Fibroblast of lung (primary cell): ENCODE data around the gene STARD5. TPM values are rescaled to one million over a fixed set of nuclear protein-coding genes. Genes with fewer than 3 reads are reported as not detected.

Experiments
- DNase-seq, 2 donors: peaks; one replicate each; pipeline versions ENCODE4 v3.0.0 to v3.0.0-alpha.2; 2010; ENCODE audit warnings: low read depth in 2 of 2
- H2AFZ ChIP-seq: 2 replicates; pipeline ENCODE4 v1.5.1; 2012; ENCODE audit warnings: low read length, control low read depth, inconsistent platforms
- H3K27ac ChIP-seq: 2 replicates; pipeline ENCODE4 v1.5.1; 2011; ENCODE audit warnings: low read length, control low read depth; ENCODE audit not compliant: insufficient read depth
- H3K27me3 ChIP-seq: 2 replicates; pipeline ENCODE4 v1.5.1; 2011; ENCODE audit warnings: mild to moderate bottlenecking, low read length; ENCODE audit not compliant: control insufficient read depth, insufficient read depth
- H3K36me3 ChIP-seq: 2 replicates; pipeline ENCODE4 v1.5.1; 2011; ENCODE audit warnings: low read length; ENCODE audit not compliant: control insufficient read depth, insufficient read depth
- H3K4me1 ChIP-seq: 2 replicates; pipeline ENCODE4 v1.5.1; 2011; ENCODE audit warnings: low read length; ENCODE audit not compliant: control insufficient read depth, insufficient read depth; ENCODE audit errors: extremely low read depth
- H3K4me2 ChIP-seq: 2 replicates; pipeline ENCODE4 v1.5.1; 2011; ENCODE audit warnings: low read length, control low read depth; ENCODE audit not compliant: insufficient read depth; ENCODE audit errors: extremely low read depth
- H3K4me3 ChIP-seq, 4 experiments: fragments of 200-600 bp in 1 of 4; sonication (generic) in 1 of 4; replicated peaks in 1 of 4; 2 replicates each; pipeline ENCODE4 v1.5.1; 2011 to 2016; ENCODE audit warnings: low read length in 4 of 4, low read depth in 3 of 4, mild to moderate bottlenecking in 3 of 4, control low read depth in 2 of 4, inconsistent platforms in 1 of 4, mixed read lengths in 1 of 4; ENCODE audit not compliant: insufficient read depth in 1 of 4; ENCODE audit errors: control extremely low read depth in 1 of 4
- H3K79me2 ChIP-seq: 2 replicates; pipeline ENCODE4 v1.5.1; 2012; ENCODE audit warnings: mild to moderate bottlenecking, low read length, inconsistent platforms; ENCODE audit not compliant: control insufficient read depth, insufficient read depth
- H3K9ac ChIP-seq: 2 replicates; pipeline ENCODE4 v1.5.1; 2011; ENCODE audit warnings: mild to moderate bottlenecking, low read length, control low read depth; ENCODE audit not compliant: insufficient read depth
- H3K9me3 ChIP-seq: 2 replicates; pipeline ENCODE4 v1.5.1; 2012; ENCODE audit warnings: low read depth, low read length; ENCODE audit not compliant: control insufficient read depth, insufficient read depth
- H4K20me1 ChIP-seq: 2 replicates; pipeline ENCODE4 v1.5.1; 2011; ENCODE audit warnings: low read length; ENCODE audit not compliant: control insufficient read depth, insufficient read depth; ENCODE audit errors: extremely low read depth
- EZH2 ChIP-seq: IDR thresholded peaks from 2 replicates; pipeline ENCODE4 v1.5.1; 2012; ENCODE audit warnings: low read length, control low read depth, mild to moderate bottlenecking; ENCODE audit errors: missing control alignments
- polyA plus RNA-seq, 2 donors: library from polyadenylated mRNA; depleted of rRNA in 1 of 2; stranded (reverse) in 1 of 2; unstranded in 1 of 2; fragments of >200 nt; gene quantifications; 2 replicates each; pipeline ENCODE4 v1.2.1, GENCODE V29; 2011 to 2012; ENCODE audit warnings: missing spikeins in 1 of 2
- total RNA-seq: library from RNA; depleted of rRNA; stranded (reverse); fragments of >200 nt; gene quantifications from 2 replicates; pipeline ENCODE4 v1.2.1, GENCODE V29; 2014
- TF ChIP-seq, protein P1 (sequence below), 2 donors: IDR thresholded peaks in 1 of 2; conservative IDR thresholded peaks in 1 of 2; 1 replicate in 1 of 2; 2 replicates in 1 of 2; pipeline ENCODE4 v1.5.1; 2011 to 2012; ENCODE audit warnings: low read length in 2 of 2, control low read depth in 1 of 2, inconsistent platforms in 1 of 2, low read depth in 1 of 2, mild to moderate bottlenecking in 1 of 2

STARD5 gene
- total and polyA plus RNA-seq, 2 donors (not counting 1 experiment from before 2014, with no cell fraction given): 14.9 to 20.1 TPM

GRCh38 chr15:81298611-81299010 lies 25.3 kb downstream of the STARD5 start:
- Histone ChIP-seq H4K20me1 (no peaks in the 10 kb centered on the region), H3K27me3 (no peaks in the 10 kb centered on the region), H2AFZ (no peak overlapping the region), H3K79me2 (no peaks in the 10 kb centered on the region), H3K36me3 (no peaks in the 10 kb centered on the region), H3K9me3 (no peaks in the 10 kb centered on the region), H3K4me1 (peaks cover 2% of the 10 kb centered on the region), H3K9ac (no peak overlapping the region), H3K4me2 (no peak overlapping the region), H3K4me3 (no peak overlapping the region), H3K27ac (no peak overlapping the region)
- no peak for DNase-seq
- TF ChIP-seq EZH2: no peak
- TF ChIP-seq, protein P1, sequence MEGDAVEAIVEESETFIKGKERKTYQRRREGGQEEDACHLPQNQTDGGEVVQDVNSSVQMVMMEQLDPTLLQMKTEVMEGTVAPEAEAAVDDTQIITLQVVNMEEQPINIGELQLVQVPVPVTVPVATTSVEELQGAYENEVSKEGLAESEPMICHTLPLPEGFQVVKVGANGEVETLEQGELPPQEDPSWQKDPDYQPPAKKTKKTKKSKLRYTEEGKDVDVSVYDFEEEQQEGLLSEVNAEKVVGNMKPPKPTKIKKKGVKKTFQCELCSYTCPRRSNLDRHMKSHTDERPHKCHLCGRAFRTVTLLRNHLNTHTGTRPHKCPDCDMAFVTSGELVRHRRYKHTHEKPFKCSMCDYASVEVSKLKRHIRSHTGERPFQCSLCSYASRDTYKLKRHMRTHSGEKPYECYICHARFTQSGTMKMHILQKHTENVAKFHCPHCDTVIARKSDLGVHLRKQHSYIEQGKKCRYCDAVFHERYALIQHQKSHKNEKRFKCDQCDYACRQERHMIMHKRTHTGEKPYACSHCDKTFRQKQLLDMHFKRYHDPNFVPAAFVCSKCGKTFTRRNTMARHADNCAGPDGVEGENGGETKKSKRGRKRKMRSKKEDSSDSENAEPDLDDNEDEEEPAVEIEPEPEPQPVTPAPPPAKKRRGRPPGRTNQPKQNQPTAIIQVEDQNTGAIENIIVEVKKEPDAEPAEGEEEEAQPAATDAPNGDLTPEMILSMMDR (conservative IDR thresholded peaks at IDR 0.05 in 1 of 2, IDR thresholded peaks at IDR 0.05 in 1 of 2; ENCODE audit: low read depth in 1 of 2, low read length in 2 of 2): no peak

DNA sequence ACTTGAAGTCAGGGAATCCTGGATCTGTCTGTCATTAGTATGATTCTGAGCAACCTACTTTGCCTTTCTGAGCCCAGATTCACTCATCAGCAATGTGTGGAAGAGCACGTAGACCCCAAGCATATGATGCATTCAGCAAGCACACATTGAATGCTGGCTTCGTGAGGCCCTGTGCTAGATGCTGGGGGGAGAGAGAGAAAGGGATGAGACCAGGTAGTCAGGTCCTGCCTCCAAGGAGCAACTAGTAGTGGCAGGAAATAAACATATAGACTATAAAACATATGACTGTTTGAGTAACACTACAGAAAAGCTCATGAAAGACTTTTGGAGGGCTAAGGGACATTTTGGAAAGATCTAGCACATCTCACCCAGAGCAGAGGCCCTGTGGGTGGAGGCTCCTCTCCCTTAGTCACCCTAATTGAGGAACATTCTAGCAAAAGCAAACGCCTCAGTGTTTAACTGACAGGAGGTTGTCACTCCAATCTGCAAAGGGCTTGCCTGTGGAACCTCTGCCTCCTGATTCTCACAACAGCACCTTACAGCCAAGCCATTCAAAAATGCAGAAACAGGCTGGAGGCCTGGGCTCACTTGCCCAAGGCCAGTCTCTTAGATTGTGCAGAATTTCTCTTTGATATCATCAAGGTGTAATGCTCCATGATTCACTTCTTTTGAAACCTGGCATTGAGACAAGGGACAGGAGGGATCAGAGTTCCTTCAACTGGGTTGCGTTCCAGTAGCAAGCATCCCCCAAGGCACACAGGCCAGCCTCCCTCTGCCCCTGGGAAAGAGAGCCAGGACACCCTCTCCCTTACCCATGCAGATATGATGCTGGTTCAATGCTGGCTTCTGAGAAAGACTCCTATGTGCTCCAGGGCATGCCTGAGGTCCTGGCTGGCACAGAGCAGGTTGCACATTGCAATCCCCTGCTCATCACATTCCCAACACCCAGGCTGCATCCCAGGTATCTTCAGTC lies 26.1 kb downstream of the STARD5 start:
- Histone ChIP-seq H3K27me3 (no peaks in the 10 kb centered on the region), H3K4me2 (no peak overlapping the region), H2AFZ (no peak overlapping the region), H3K9me3 (no peaks in the 10 kb centered on the region), H3K36me3 (no peaks in the 10 kb centered on the region), H4K20me1 (no peaks in the 10 kb centered on the region), H3K27ac (no peak overlapping the region), H3K4me1 (peaks cover 2% of the 10 kb centered on the region), H3K9ac (no peak overlapping the region), H3K4me3 (no peak overlapping the region), H3K79me2 (no peaks in the 10 kb centered on the region)
- TF ChIP-seq, protein P1 (conservative IDR thresholded peaks at IDR 0.05 in 1 of 2, IDR thresholded peaks at IDR 0.05 in 1 of 2; ENCODE audit: low read depth in 1 of 2, low read length in 2 of 2): peak in 1 of 2 donors; percentile 6
- TF ChIP-seq EZH2: no peak
- no peak for DNase-seq

- no peaks in the 10 kb centered on the region for H3K9me3 ChIP-seq
- H3K4me1 ChIP-seq: peaks cover 2% of the 10 kb centered on the region
- H3K27me3 ChIP-seq: no peaks in the 10 kb centered on the region
- no peaks in the 10 kb centered on the region for H4K20me1 ChIP-seq
- H3K9ac ChIP-seq: no peak overlapping the region
- no peak overlapping the region for H3K27ac ChIP-seq
- H3K79me2 ChIP-seq: no peaks in the 10 kb centered on the region
- no peak for TF ChIP-seq EZH2
- no peak overlapping the region for H2AFZ ChIP-seq
- no peak overlapping the region for H3K4me3 ChIP-seq
- DNase-seq: peak in 1 of 2 donors; percentile 71
- H3K4me2 ChIP-seq: no peak overlapping the region
- no peaks in the 10 kb centered on the region for H3K36me3 ChIP-seq
Measured at GRCh38 chr15:81297147-81297572, 26.8 kb downstream of the STARD5 start.
